H9 (cell line): ENCODE data around the gene RBSN. TPM values are rescaled to one million over a fixed set of nuclear protein-coding genes. Genes with fewer than 3 reads are reported as not detected.
A peak's percentile ranks its signal among the peaks of the same experiment; 100 is the strongest.

Experiments
- DNase-seq: peaks from one replicate; pipeline ENCODE4 v3.0.0-alpha.2; 2017
- H2AFZ ChIP-seq: one replicate; pipeline ENCODE4 v1.6.1; 2013; ENCODE audit warnings: mild to moderate bottlenecking, low read length, control low read depth, moderate library complexity
- H2AK5ac ChIP-seq: 2 replicates; pipeline ENCODE4 v1.6.1; 2013; ENCODE audit warnings: low read length, control low read depth, mixed read lengths; ENCODE audit not compliant: insufficient read length
- H2BK120ac ChIP-seq: one replicate; pipeline ENCODE4 v1.6.1; 2013; ENCODE audit warnings: low read depth, mild to moderate bottlenecking, low read length, control low read depth, inconsistent platforms; ENCODE audit not compliant: poor library complexity, severe bottlenecking
- H2BK12ac ChIP-seq: 2 replicates; pipeline ENCODE4 v1.6.1; 2013; ENCODE audit warnings: low read length, control low read depth, mixed read lengths, low read depth; ENCODE audit not compliant: insufficient read length
- H2BK15ac ChIP-seq: 2 replicates; pipeline ENCODE4 v1.6.1; 2013; ENCODE audit warnings: low read depth, low read length, control low read depth
- H2BK20ac ChIP-seq: one replicate; pipeline ENCODE4 v1.6.1; 2013; ENCODE audit warnings: low read depth, mild to moderate bottlenecking, low read length, control low read depth, inconsistent platforms; ENCODE audit not compliant: poor library complexity, severe bottlenecking
- H2BK5ac ChIP-seq: 2 replicates; pipeline ENCODE4 v1.6.1; 2013; ENCODE audit warnings: low read length, control low read depth, mixed read lengths; ENCODE audit not compliant: insufficient read length
- H3K14ac ChIP-seq: 2 replicates; pipeline ENCODE4 v1.6.1; 2013; ENCODE audit warnings: low read length, control low read depth; ENCODE audit not compliant: insufficient read depth
- H3K18ac ChIP-seq: 2 replicates; pipeline ENCODE4 v1.6.1; 2013; ENCODE audit warnings: low read depth, mild to moderate bottlenecking, mixed read lengths, low read length, control low read depth; ENCODE audit not compliant: insufficient read length
- H3K23ac ChIP-seq: 2 replicates; pipeline ENCODE4 v1.6.1; 2013; ENCODE audit warnings: low read length, control low read depth, mixed read lengths, low read depth; ENCODE audit not compliant: insufficient read length
- H3K23me2 ChIP-seq: 2 replicates; pipeline ENCODE4 v1.6.1; 2013; ENCODE audit warnings: low read depth, mild to moderate bottlenecking, mixed read lengths, low read length, control low read depth; ENCODE audit not compliant: insufficient read length, poor library complexity, severe bottlenecking
- H3K27ac ChIP-seq: 2 replicates; pipeline ENCODE4 v1.5.1; 2013; ENCODE audit warnings: low read length, control low read depth, mixed read lengths, low read depth; ENCODE audit not compliant: insufficient read length
- H3K27me3 ChIP-seq: 2 replicates; pipeline ENCODE4 v1.6.1; 2013; ENCODE audit warnings: low read length, control low read depth, inconsistent platforms; ENCODE audit not compliant: insufficient read depth
- H3K4ac ChIP-seq: 2 replicates; pipeline ENCODE4 v1.6.1; 2013; ENCODE audit warnings: low read depth, mild to moderate bottlenecking, control low read depth, inconsistent platforms, low read length, moderate library complexity
- H3K4me1 ChIP-seq: 2 replicates; pipeline ENCODE4 v1.6.1; 2013; ENCODE audit warnings: low read length, control low read depth, inconsistent platforms; ENCODE audit not compliant: insufficient read depth
- H3K4me2 ChIP-seq: 2 replicates; pipeline ENCODE4 v1.6.1; 2013; ENCODE audit warnings: low read length, control low read depth, mixed read lengths; ENCODE audit not compliant: insufficient read length, insufficient read depth
- H3K56ac ChIP-seq: 2 replicates; pipeline ENCODE4 v1.6.1; 2013; ENCODE audit warnings: low read depth, mild to moderate bottlenecking, mixed read lengths, low read length, control low read depth; ENCODE audit not compliant: insufficient read length
- H3K79me1 ChIP-seq: 2 replicates; pipeline ENCODE4 v1.6.1; 2013; ENCODE audit warnings: low read depth, mild to moderate bottlenecking, moderate library complexity, low read length, control low read depth, inconsistent platforms; ENCODE audit not compliant: insufficient read depth, poor library complexity, severe bottlenecking
- H3K79me2 ChIP-seq: 2 replicates; pipeline ENCODE4 v1.6.1; 2013; ENCODE audit warnings: low read length, control low read depth, inconsistent platforms; ENCODE audit not compliant: insufficient read depth
- H3K9ac ChIP-seq: 2 replicates; pipeline ENCODE4 v1.6.1; 2013; ENCODE audit warnings: low read length, control low read depth, mixed read lengths; ENCODE audit not compliant: insufficient read length; ENCODE audit errors: extremely low read depth
- H3K9me3 ChIP-seq: one replicate; pipeline ENCODE4 v1.6.1; 2013; ENCODE audit warnings: low read depth, low read length, inconsistent platforms; ENCODE audit not compliant: control insufficient read depth
- H3T11ph ChIP-seq: one replicate; pipeline ENCODE4 v1.6.1; 2013; ENCODE audit warnings: mild to moderate bottlenecking, low read length, control low read depth, inconsistent platforms
- H4K20me1 ChIP-seq: one replicate; pipeline ENCODE4 v1.6.1; 2013; ENCODE audit not compliant: control insufficient read depth, insufficient read length, insufficient read depth
- H4K5ac ChIP-seq: 2 replicates; pipeline ENCODE4 v1.6.1; 2013; ENCODE audit warnings: low read depth, mild to moderate bottlenecking, mixed read lengths, low read length, control low read depth; ENCODE audit not compliant: insufficient read length
- H4K8ac ChIP-seq: replicated peaks from 2 replicates; pipeline ENCODE4 v1.6.1; 2013; ENCODE audit warnings: low read length, control low read depth, mixed read lengths, low read depth; ENCODE audit not compliant: insufficient read length
- H4K91ac ChIP-seq: 2 replicates; pipeline ENCODE4 v1.6.1; 2013; ENCODE audit warnings: low read depth, mild to moderate bottlenecking, moderate library complexity, mixed read lengths, low read length, control low read depth; ENCODE audit not compliant: insufficient read length
- H3K27ac Mint-ChIP-seq, 3 experiments: 2 replicates in 2 of 3; 3 replicates in 1 of 3; pipeline ENCODE4 v1.8.0; 2020 to 2021; ENCODE audit warnings: mixed read lengths in 3 of 3, mild to moderate bottlenecking in 1 of 3, moderate library complexity in 1 of 3
- H3K27me3 Mint-ChIP-seq: 2 replicates; pipeline ENCODE4 v1.8.0; 2021; ENCODE audit warnings: low read depth, mild to moderate bottlenecking, moderate library complexity, mixed read lengths
- H3K36me3 Mint-ChIP-seq, 3 experiments: 2 replicates in 2 of 3; 3 replicates in 1 of 3; pipeline ENCODE4 v1.8.0; 2020 to 2021; ENCODE audit warnings: low read depth in 3 of 3, mixed read lengths in 3 of 3; ENCODE audit not compliant: insufficient read depth in 1 of 3
- H3K4me1 Mint-ChIP-seq, 2 experiments: 2 replicates each; pipeline ENCODE4 v1.8.0; 2020; ENCODE audit warnings: mixed read lengths in 2 of 2
- H3K4me3 Mint-ChIP-seq, 2 experiments: 2 replicates in 1 of 2; 3 replicates in 1 of 2; pipeline ENCODE4 v1.8.0; 2020 to 2021; ENCODE audit warnings: mild to moderate bottlenecking in 2 of 2, mixed read lengths in 2 of 2, moderate library complexity in 1 of 2
- H3K9me3 Mint-ChIP-seq, 2 experiments: 2 replicates in 1 of 2; 3 replicates in 1 of 2; pipeline ENCODE4 v1.8.0; 2020; ENCODE audit warnings: mild to moderate bottlenecking in 2 of 2, mixed read lengths in 2 of 2, moderate library complexity in 1 of 2
- CTCF ChIP-seq: fragments of 200-600 bp; sonication (generic); conservative IDR thresholded peaks from 3 replicates; pipeline ENCODE4 v1.8.0; 2021; ENCODE audit warnings: antibody characterized with exemption, mild to moderate bottlenecking
- WGBS: extraction: QIAGEN DNeasy Blood & Tissue Kit; methylation state at CpG from one replicate; pipeline ENCODE4 v1.1.7; 2013; ENCODE audit warnings: missing lambda C conversion rate, low lambda C conversion rate, mixed read lengths; ENCODE audit not compliant: insufficient read length; ENCODE audit errors: extremely low coverage; 5-methylcytosine and 5-hydroxymethylcytosine counted together
- long read RNA-seq: library from polyadenylated mRNA; unstranded; transcript quantifications from one replicate; pipeline ENCODE4 v2.0.0, GENCODE V29; 2020
- total RNA-seq: library from RNA; stranded (reverse); gene quantifications from 2 replicates; pipeline ENCODE4 v1.2.1, GENCODE V29; 2021

Gene RBSN
- 16.0 and 18.8 TPM in 2 replicates for total RNA-seq
- long read RNA-seq, full-length matches to known transcripts = 4 of 67 reads
- long read RNA-seq, partial matches to known transcripts = 35 of 67 reads
- long read RNA-seq, other reads (novel, unspliced or antisense) = 28 of 67 reads

- H3K9me3 ChIP-seq = no peaks in the 10 kb centered on the region
- no peak within 1 kb of the TSS for H3T11ph ChIP-seq
- Mint-ChIP-seq H3K27ac (peak within 1 kb of the TSS; percentile 76 to 88 (median 84)), H3K27me3 (peaks cover 3% of the 10 kb centered on the region; the same call in 1 of the 2 replicates), H3K4me3 (peak within 1 kb of the TSS; percentile 88 to 95), H3K36me3 (peaks cover 0 to 21% (median 19%) of the 10 kb centered on the region in 3 experiments; a peak in 5 of 7 replicates), H3K4me1 (peaks cover 20% of the 10 kb centered on the region in 2 experiments), H3K9me3 (no peaks in the 10 kb centered on the region; a peak in 1 of 5 replicates)
- H3K4me1 ChIP-seq = peaks cover 3% of the 10 kb centered on the region; the same call in 1 of the 2 replicates
- no peak within 1 kb of the TSS for H3K56ac ChIP-seq
- H3K18ac ChIP-seq = peak within 1 kb of the TSS; percentile 53
- H2AFZ ChIP-seq = peak within 1 kb of the TSS; percentile 88
- no peaks in the 10 kb centered on the region for H4K20me1 ChIP-seq
- peak within 1 kb of the TSS; percentile 98 for H3K4me2 ChIP-seq
- H3K4ac ChIP-seq = no peak within 1 kb of the TSS
- peaks cover 5% of the 10 kb centered on the region; the same call in 1 of the 2 replicates for H3K79me2 ChIP-seq
- no peak within 1 kb of the TSS for H3K23ac ChIP-seq
- H2BK5ac ChIP-seq = no peak within 1 kb of the TSS
- peak within 1 kb of the TSS; percentile 21 for H3K14ac ChIP-seq
- H2BK15ac ChIP-seq = no peak within 1 kb of the TSS
- peaks cover 8% of the 10 kb centered on the region for H3K79me1 ChIP-seq
- no peak within 1 kb of the TSS for H2BK120ac ChIP-seq
- no peak within 1 kb of the TSS for H3K27ac ChIP-seq
- no peak within 1 kb of the TSS for H2BK12ac ChIP-seq
- peak within 1 kb of the TSS; percentile 84 for H3K9ac ChIP-seq
- peak; percentile 96 for DNase-seq
- TF ChIP-seq CTCF = no peak
- peaks cover 18% of the 10 kb centered on the region for H3K23me2 ChIP-seq
- H3K27me3 ChIP-seq = no peaks in the 10 kb centered on the region; the same call in 1 of the 2 replicates
- no CpG with 5 or more reads among the region's 72 CpGs for WGBS
- H2AK5ac ChIP-seq = no peak within 1 kb of the TSS
- peak within 1 kb of the TSS; percentile 39 for H4K5ac ChIP-seq
- H2BK20ac ChIP-seq = no peak within 1 kb of the TSS
- H4K8ac ChIP-seq = no peak within 1 kb of the TSS
- no peak within 1 kb of the TSS for H4K91ac ChIP-seq
These were observed at the start of gene RBSN for GRCh38 chr3:15098503-15099363. TSS of gene RBSN (minus strand) at chr3:15099148. CDS start at chr3:15096120, 3,028 bp downstream.
